Fibroblast of villous mesenchyme (primary cell): ENCODE measurements around the gene FGFR4. TPM values are rescaled to one million over a fixed set of nuclear protein-coding genes. Genes with fewer than 3 reads are reported as not detected.

Source experiments
- DNase-seq: peaks from one replicate; pipeline ENCODE4 v3.0.0-alpha.2; 2010; ENCODE audit warnings: low read depth
- H3K4me3 ChIP-seq: 2 replicates; pipeline ENCODE4 v1.5.1; 2011; ENCODE audit warnings: low read depth, mild to moderate bottlenecking, low read length
- total RNA-seq: library from RNA; depleted of rRNA; stranded (reverse); fragments of >200 nt; gene quantifications from 2 replicates; pipeline ENCODE4 v1.2.3, GENCODE V29; 2012
- TF ChIP-seq, protein P1 (sequence below): IDR thresholded peaks from 2 replicates; pipeline ENCODE4 v1.5.1; 2012; ENCODE audit warnings: low read depth, mild to moderate bottlenecking, low read length; ENCODE audit not compliant: insufficient read depth

Gene FGFR4
- total RNA-seq, 1 donor: 1.3 TPM

DNA sequence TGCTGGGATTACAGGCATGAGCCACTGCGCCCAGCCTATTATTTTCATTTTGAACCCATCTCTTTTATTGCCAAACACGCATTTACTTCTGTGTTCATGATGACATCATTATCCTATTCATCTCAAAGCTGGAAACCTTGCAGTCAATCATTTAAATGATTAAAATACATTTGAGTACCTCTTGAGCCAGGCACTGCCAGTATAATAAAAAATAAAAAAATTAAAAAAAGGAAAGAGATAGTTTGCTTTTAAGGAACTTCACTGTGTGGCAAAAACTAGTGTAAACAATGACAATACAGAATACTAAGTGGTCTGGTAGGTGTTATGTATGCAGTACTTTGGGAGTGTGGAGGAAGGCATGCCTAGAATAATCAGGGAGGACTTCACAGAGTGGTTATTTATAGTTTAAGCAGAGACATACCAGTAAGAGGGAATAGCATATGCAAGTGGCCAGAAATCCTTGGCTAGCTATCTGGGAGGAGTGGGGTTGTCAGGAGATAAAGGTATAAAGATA, 55.4 kb downstream of the FGFR4 start:
- TF ChIP-seq, protein P1, sequence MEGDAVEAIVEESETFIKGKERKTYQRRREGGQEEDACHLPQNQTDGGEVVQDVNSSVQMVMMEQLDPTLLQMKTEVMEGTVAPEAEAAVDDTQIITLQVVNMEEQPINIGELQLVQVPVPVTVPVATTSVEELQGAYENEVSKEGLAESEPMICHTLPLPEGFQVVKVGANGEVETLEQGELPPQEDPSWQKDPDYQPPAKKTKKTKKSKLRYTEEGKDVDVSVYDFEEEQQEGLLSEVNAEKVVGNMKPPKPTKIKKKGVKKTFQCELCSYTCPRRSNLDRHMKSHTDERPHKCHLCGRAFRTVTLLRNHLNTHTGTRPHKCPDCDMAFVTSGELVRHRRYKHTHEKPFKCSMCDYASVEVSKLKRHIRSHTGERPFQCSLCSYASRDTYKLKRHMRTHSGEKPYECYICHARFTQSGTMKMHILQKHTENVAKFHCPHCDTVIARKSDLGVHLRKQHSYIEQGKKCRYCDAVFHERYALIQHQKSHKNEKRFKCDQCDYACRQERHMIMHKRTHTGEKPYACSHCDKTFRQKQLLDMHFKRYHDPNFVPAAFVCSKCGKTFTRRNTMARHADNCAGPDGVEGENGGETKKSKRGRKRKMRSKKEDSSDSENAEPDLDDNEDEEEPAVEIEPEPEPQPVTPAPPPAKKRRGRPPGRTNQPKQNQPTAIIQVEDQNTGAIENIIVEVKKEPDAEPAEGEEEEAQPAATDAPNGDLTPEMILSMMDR: no peak
- DNase-seq: peak; percentile 26
- no peak overlapping the region for H3K4me3 ChIP-seq

DNA sequence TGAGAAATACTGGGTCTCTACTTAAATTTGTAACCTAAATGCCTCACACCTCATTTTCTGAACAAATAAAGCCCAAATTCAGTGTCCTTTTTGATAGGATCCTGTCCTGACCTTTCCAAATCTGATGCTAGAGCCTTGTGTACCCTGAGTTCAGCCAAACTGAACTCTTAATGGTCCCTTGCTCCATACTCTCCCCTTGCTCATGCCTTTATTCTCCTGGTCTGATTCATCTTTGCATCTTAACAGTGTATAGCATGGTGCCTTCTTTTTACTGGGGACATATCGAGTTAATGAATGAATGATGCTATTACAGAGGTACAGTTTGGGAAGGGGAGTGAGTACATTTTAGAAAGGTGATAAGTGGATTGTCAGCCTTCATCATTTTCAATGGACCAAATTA, 56.1 kb downstream of the FGFR4 start:
- H3K4me3 ChIP-seq: no peak overlapping the region
- no peak for DNase-seq
- TF ChIP-seq, protein P1: no peak

DNA sequence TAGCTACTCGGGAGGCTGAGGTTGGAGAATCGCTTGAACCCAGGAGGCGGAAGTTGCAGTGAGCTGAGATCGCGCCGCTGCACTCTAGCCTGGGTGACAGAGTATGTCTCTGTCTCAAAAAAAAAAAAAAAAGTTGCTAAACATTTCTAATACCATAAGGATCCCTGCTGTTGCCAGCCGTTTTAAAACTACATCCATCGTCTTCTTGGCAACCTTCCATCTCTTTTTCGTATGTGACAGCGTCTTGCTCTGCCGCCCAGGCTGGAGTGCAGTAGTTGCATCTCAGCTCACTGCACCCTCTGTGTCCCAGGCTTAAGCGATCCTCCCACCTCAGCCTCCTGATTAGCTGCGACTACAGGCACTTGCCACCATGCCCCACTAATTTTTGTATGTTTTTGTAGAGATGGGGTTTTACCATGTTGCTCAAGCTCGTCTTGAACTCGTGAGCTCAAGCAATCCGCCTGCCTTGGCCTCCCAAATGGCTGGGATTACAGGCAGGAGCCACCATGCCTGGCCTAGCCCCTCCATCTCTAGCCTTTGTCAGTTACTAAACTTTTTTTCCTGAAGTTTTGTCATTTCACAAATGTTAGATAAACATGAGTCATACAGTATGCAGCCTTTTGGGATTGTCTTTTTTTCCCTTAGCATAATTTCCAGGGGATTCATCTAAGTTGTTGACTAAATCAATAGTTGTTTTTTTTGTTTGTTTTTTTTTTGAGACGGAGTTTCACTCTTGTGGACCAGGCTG, 60.4 kb downstream of the FGFR4 start:
- no peak overlapping the region for H3K4me3 ChIP-seq
- DNase-seq: peak; percentile 15
- TF ChIP-seq, protein P1: no peak

Other genes with a start within 250 kb of the FGFR4 start
- not detected in 2 replicates for gene HK3, start 187.6 kb upstream of the FGFR4 start, total RNA-seq
- 59.2 and 63.1 TPM in 2 replicates for gene UIMC1, start 80.1 kb upstream of the FGFR4 start, total RNA-seq
- gene ZNF346, start 64.2 kb upstream of the FGFR4 start, total RNA-seq: 20.3 and 20.6 TPM in 2 replicates
- gene NSD1, start 46.9 kb downstream of the FGFR4 start, total RNA-seq: 59.3 and 70.0 TPM in 2 replicates
- gene RAB24, start 216.8 kb downstream of the FGFR4 start, total RNA-seq: 14.2 and 18.0 TPM in 2 replicates
- 122 TPM in 2 replicates for gene PRELID1, start 216.9 kb downstream of the FGFR4 start, total RNA-seq
- gene MXD3, start 225.0 kb downstream of the FGFR4 start, total RNA-seq: 7.7 and 9.1 TPM in 2 replicates